Dermis microvascular lymphatic vessel endothelial cell (primary cell): ENCODE results near the gene DAAM1. TPM values are rescaled to one million over a fixed set of nuclear protein-coding genes. Genes with fewer than 3 reads are reported as not detected.

ENCODE experiments used
- DNase-seq, 2 donors: peaks; one replicate each; pipeline versions ENCODE4 v3.0.0 to v3.0.0-alpha.2; 2010; ENCODE audit warnings: low read depth in 2 of 2
- total RNA-seq: library from RNA; depleted of rRNA; stranded (reverse); fragments of >200 nt; gene quantifications from 2 replicates; pipeline ENCODE4 v1.2.1, GENCODE V29; 2014

Gene DAAM1
- total RNA-seq, 1 donor from 2014 or later: 32.1 TPM

- no peak for DNase-seq
Measured at GRCh38 chr14:59292028-59292427, 103.6 kb downstream of the DAAM1 start.

GRCh38 chr14:59292921-59293534, 104.6 kb downstream of the DAAM1 start:
- no peak for DNase-seq

GRCh38 chr14:59293935-59294661, 105.6 kb downstream of the DAAM1 start:
- DNase-seq: peak in 1 of 2 donors; percentile 22

GRCh38 chr14:59294662-59294992, 106.2 kb downstream of the DAAM1 start:
- peak in 1 of 2 donors; percentile 31 for DNase-seq

GRCh38 chr14:59295951-59296350, 107.5 kb downstream of the DAAM1 start:
- no peak for DNase-seq

GRCh38 chr14:59296508-59296907, 108.0 kb downstream of the DAAM1 start:
- no peak for DNase-seq

- DNase-seq: no peak
Measured at GRCh38 chr14:59297071-59297776, 108.8 kb downstream of the DAAM1 start.

GRCh38 chr14:59299731-59300130, 111.3 kb downstream of the DAAM1 start:
- no peak for DNase-seq

GRCh38 chr14:59301354-59301753, 112.9 kb downstream of the DAAM1 start:
- DNase-seq: peak; percentile 23 to 61

GRCh38 chr14:59302313-59302712, 113.8 kb downstream of the DAAM1 start:
- no peak for DNase-seq

- DNase-seq: no peak
Measured at GRCh38 chr14:59303216-59303615, 114.7 kb downstream of the DAAM1 start.

GRCh38 chr14:59305231-59305630, 116.8 kb downstream of the DAAM1 start:
- no peak for DNase-seq

- DNase-seq: peak in 1 of 2 donors; percentile 11
Measured at GRCh38 chr14:59305836-59306555, 117.5 kb downstream of the DAAM1 start.

- DNase-seq: peak in 1 of 2 donors; percentile 91
Measured at GRCh38 chr14:59306775-59307174, 118.3 kb downstream of the DAAM1 start.

- DNase-seq: no peak
Measured at GRCh38 chr14:59308086-59308485, 119.6 kb downstream of the DAAM1 start.

- no peak for DNase-seq
Measured at GRCh38 chr14:59308673-59309072, 120.2 kb downstream of the DAAM1 start.

GRCh38 chr14:59309291-59309900, 120.9 kb downstream of the DAAM1 start:
- peak in 1 of 2 donors; percentile 66 for DNase-seq

- DNase-seq: no peak
Measured at GRCh38 chr14:59310633-59311032, 122.2 kb downstream of the DAAM1 start.

- no peak for DNase-seq
Measured at GRCh38 chr14:59311723-59312122, 123.3 kb downstream of the DAAM1 start.

GRCh38 chr14:59313144-59313651, 124.7 kb downstream of the DAAM1 start:
- no peak for DNase-seq
